Measurements from ENCODE around the gene PTPRG.

PTPRG gene

GRCh38 chr3:61664105-61664482 lies 102.7 kb downstream of the PTPRG start:
- peak; percentile 95 for DNase-seq

GRCh38 chr3:61665121-61665520 lies 103.8 kb downstream of the PTPRG start:
- no peak for DNase-seq

- no peak for DNase-seq
These were observed 104.6 kb downstream of the PTPRG start for GRCh38 chr3:61665987-61666386.

- no peak for DNase-seq
These were observed 105.4 kb downstream of the PTPRG start for GRCh38 chr3:61666615-61667330.

- no peak for DNase-seq
These were observed 106.0 kb downstream of the PTPRG start for GRCh38 chr3:61667383-61667782.

- no peak for DNase-seq
These were observed 106.4 kb downstream of the PTPRG start for GRCh38 chr3:61667814-61668213.

- no peak for DNase-seq
These were observed 107.0 kb downstream of the PTPRG start for GRCh38 chr3:61668317-61668864.

GRCh38 chr3:61669203-61669602 lies 107.8 kb downstream of the PTPRG start:
- no peak for DNase-seq

GRCh38 chr3:61669668-61670299 lies 108.4 kb downstream of the PTPRG start:
- DNase-seq = no peak

GRCh38 chr3:61673651-61674050 lies 112.3 kb downstream of the PTPRG start:
- no peak for DNase-seq

GRCh38 chr3:61674596-61674995 lies 113.2 kb downstream of the PTPRG start:
- no peak for DNase-seq

- no peak for DNase-seq
These were observed 117.7 kb downstream of the PTPRG start for GRCh38 chr3:61679026-61679425.

GRCh38 chr3:61680617-61681016 lies 119.2 kb downstream of the PTPRG start:
- no peak for DNase-seq

- no peak for DNase-seq
These were observed 120.3 kb downstream of the PTPRG start for GRCh38 chr3:61681636-61682035.

- peak; percentile 42 for DNase-seq
These were observed 121.5 kb downstream of the PTPRG start for GRCh38 chr3:61682671-61683548.

- DNase-seq = no peak
These were observed 122.3 kb downstream of the PTPRG start for GRCh38 chr3:61683549-61684236.

GRCh38 chr3:61684386-61684785 lies 123.0 kb downstream of the PTPRG start:
- no peak for DNase-seq

GRCh38 chr3:61685755-61686154 lies 124.4 kb downstream of the PTPRG start:
- no peak for DNase-seq

GRCh38 chr3:61686228-61686648 lies 124.9 kb downstream of the PTPRG start:
- DNase-seq = peak; percentile 3

GRCh38 chr3:61687206-61687605 lies 125.8 kb downstream of the PTPRG start:
- no peak for DNase-seq

GRCh38 chr3:61687663-61688306 lies 126.4 kb downstream of the PTPRG start:
- DNase-seq = no peak

GRCh38 chr3:61688307-61688984 lies 127.1 kb downstream of the PTPRG start:
- DNase-seq = no peak

Data from HCEC 1CT (cell line).